ENCODE data around the gene TBC1D25.

DNA sequence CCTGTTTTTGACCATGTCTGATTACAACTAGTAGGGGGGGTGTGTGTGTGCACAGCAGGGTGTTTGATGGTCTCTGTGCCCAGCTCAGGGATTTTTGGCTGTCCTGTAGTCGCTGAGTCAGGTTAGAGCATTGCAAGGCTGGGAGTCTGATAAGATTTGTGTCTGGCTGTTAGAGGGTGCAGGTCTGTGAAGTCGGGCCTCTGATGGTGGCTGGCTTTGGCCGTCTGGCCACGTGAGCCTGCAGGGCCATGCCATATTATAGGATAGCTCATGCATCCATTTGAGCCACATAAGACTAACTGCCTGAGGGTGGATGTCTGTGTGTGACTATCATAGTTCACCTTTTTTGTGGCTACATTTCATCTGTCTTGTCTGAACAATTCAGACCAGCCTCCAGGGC, 25.8 kb upstream of the TBC1D25 start:
- TF ChIP-seq, protein P1, sequence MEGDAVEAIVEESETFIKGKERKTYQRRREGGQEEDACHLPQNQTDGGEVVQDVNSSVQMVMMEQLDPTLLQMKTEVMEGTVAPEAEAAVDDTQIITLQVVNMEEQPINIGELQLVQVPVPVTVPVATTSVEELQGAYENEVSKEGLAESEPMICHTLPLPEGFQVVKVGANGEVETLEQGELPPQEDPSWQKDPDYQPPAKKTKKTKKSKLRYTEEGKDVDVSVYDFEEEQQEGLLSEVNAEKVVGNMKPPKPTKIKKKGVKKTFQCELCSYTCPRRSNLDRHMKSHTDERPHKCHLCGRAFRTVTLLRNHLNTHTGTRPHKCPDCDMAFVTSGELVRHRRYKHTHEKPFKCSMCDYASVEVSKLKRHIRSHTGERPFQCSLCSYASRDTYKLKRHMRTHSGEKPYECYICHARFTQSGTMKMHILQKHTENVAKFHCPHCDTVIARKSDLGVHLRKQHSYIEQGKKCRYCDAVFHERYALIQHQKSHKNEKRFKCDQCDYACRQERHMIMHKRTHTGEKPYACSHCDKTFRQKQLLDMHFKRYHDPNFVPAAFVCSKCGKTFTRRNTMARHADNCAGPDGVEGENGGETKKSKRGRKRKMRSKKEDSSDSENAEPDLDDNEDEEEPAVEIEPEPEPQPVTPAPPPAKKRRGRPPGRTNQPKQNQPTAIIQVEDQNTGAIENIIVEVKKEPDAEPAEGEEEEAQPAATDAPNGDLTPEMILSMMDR (IDR thresholded peaks at IDR 0.05; ENCODE audit: borderline replicate concordance, extremely low read depth, low read length, poor library complexity, severe bottlenecking) = no peak
- no peak for TF ChIP-seq EZH2 (IDR thresholded peaks at IDR 0.05; ENCODE audit: borderline replicate concordance, low read depth, low read length, severe bottlenecking)
